NCI-H1105 (cell line): ENCODE data around the gene RNF212.

Experiments used
- DNase-seq: peaks from one replicate; lab custom pipeline; 2025; lab: John Stamatoyannopoulos, UW

Gene RNF212

DNA sequence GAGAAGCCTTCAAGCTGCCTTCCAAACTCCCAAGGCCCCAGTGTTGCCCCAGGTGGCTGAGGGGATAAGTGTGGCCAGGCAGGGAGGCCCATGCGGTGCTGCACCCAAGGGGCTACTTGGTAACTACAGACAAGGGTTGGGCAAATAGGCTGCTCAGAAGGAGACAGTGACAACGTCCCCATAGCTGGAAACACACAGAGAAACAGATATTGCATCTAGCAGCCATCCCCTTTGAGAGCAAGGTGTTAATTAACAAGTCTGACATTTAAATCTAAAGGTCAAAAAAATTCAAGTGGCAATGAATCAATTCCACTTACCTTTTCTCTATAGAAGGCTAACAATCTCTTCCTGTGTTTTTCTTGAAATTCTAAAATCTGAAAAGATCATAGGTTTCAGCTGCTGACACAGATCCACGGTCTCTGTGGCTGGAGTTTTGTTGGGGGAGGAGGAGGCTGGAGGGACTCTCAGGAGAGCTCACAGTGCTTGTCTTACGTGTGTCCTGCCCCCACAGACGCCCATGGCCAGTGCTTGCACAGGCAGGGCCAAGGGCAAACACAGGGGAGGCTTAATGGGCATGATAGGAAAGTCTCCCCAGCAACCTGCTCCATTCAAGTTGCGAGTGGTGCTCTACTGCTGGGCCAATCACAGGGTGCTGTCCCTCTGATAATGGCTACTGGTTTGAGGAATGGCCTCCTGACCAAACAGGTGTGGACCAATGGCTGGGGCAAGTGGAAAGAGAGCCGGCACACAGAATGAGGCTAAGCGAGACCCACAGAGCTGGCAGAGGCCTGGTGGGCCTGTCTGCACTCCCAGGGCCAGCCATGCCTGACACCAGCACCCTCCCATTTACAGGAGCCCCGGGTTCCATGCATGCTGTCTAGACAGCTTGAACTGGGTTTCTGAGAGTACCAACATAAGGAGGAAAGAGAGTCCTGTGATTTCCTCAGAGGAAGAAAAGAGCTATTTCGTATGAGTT is 22.6 kb downstream of the RNF212 start:
- DNase-seq: no peak

GRCh38 chr4:1090036-1090435 is 23.3 kb downstream of the RNF212 start:
- DNase-seq: no peak

DNA sequence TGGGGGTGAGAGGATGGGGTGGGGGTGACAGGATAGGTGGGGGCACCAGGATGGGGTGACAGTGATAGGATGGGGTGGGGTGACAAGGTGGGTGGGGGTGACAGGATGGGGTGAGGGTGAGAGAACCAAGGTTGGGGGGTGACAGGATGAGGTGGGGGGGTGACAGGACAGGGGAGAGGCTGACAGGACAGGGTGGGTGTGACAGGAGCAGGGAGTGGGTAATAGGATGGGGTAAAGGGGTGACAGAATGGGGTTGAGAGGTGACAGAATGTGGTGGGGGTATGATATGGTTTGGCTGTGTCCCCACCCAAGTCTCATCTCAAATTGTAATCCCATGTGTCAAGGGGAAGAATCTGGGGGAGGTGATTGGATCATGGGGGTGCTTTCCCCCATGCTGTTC is 26.0 kb downstream of the RNF212 start:
- DNase-seq: no peak

DNA sequence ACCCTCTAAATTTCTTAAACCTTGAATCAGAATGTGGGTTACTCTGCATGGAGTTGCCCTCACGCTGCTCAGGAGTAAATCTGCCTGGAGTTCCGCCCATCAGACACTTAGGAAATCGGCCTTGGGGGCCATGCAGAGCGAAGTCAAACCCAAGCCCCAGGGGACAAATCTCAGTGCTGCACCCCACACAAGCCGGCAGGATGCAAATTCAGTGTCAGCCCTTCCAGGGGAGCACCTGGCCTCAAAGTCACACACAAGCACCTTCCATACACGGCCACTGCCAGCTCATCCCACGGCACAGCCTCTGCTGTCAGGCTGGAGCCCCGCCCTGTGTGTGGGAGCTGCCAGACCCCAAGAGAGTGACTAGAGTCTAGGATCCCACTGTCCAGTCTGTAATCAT is 27.4 kb downstream of the RNF212 start:
- no peak for DNase-seq

DNA sequence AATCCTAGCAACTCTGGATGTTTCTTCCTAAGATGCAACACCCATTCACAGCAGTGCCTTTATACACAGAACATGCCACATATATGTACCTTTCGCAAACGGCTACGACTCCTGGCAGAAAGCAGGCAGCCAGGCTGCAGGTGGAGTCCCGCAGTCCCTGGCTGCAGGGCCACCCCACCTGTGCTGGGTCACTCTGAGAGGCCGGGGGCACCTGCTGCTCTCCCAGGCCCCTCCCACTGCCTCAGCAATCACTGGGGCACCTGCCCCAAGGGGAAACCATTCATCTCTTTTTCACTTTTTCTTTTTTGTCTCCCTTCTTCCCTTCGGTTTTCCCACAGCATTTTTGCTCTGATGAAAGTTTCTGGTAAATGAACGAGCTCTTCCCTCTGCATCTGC is 28.0 kb downstream of the RNF212 start:
- no peak for DNase-seq

- DNase-seq: no peak
These were observed 28.5 kb downstream of the RNF212 start for GRCh38 chr4:1084796-1085403.

DNA sequence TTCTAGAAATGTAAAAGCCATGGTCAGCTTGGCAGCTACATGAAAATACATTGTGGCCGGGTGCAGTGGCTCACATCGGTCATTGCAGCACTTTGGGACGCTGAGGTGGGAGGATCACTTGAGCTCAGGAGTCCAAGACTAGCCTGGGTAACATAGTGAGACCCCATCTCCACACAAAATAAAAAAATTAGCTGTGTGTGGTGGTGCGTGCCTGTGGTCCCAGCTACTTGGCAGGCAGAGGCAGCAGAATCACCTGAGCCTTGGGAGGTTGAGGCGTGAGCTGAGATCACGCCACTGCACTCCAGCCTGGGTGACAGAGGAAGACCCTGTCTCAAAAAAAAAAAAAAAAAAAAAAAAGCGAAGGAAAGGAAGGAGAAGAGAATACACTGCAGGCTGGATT is 29.0 kb downstream of the RNF212 start:
- no peak for DNase-seq

GRCh38 chr4:1082215-1083182 is 30.9 kb downstream of the RNF212 start:
- DNase-seq: no peak

DNA sequence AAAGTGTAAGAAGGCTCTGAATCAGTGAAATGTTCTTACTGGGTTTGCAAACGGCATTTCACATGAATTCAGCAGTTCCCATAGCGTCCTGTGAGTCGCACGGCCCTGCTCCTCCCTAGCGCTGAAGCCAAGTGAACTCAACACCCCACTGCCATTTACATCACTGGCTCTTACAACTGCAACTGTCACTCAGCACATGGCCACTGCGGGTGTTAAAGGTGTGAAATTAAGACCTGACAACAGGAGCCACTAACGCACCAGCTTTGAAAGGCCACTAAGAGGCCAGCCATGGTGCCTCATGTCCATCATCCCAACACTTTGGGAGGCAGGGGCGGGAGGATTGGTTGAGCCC is 31.7 kb downstream of the RNF212 start:
- no peak for DNase-seq

DNA sequence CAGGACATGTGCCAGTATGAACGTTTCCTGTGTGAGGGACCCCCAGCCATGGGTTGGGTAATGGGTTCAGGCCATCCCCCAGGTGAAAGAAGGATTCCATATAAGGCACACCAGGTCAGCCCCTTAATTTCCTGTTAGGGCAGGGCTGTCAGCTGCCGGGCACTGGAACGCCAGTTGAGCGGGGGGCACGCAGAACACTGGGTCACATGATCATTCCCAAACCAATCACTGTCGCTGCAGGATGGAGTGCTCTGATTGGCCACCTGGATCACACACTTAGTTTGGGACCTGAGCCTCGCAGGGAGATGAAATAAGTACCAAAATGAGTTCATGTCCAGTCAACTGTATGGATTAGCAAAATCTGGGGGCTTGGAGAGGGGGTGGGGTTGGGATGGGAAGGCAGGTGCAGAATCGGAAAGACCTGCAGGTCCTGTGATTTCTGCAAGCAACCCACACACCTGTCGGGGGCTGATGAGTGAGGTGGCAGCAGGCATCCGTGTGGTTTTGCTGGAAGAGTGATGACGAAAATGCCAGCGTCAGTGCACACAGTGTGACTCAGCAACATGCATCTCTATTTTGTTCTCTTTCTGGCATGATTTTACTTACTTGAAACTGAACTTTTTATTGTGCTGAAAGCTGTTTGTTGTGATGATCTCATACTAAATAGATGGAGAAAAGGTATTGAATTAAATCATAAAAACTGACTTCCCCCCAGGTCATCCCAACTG is 32.2 kb downstream of the RNF212 start:
- no peak for DNase-seq

GRCh38 chr4:1080432-1080831 is 32.9 kb downstream of the RNF212 start:
- DNase-seq: no peak

GRCh38 chr4:1079711-1080265 is 33.6 kb downstream of the RNF212 start:
- no peak for DNase-seq

DNA sequence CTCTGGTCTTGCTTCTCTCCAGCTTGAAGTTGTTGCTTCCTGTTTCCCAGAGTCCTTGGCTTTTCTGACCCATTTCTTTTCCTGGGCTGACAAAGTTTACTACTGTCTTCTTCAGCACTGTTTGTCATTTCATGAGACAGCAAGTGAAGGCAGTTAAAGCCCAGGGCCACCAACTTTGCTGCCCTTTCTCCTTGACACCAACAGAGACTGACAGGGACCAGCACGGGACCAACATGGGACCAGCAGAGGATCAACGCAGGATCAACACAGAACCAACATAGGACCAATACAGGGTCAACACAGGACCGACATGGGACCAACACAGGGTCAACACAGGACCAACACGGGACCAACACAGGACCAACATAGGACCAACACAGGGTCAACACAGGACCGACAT is 34.9 kb downstream of the RNF212 start:
- DNase-seq: no peak

DNA sequence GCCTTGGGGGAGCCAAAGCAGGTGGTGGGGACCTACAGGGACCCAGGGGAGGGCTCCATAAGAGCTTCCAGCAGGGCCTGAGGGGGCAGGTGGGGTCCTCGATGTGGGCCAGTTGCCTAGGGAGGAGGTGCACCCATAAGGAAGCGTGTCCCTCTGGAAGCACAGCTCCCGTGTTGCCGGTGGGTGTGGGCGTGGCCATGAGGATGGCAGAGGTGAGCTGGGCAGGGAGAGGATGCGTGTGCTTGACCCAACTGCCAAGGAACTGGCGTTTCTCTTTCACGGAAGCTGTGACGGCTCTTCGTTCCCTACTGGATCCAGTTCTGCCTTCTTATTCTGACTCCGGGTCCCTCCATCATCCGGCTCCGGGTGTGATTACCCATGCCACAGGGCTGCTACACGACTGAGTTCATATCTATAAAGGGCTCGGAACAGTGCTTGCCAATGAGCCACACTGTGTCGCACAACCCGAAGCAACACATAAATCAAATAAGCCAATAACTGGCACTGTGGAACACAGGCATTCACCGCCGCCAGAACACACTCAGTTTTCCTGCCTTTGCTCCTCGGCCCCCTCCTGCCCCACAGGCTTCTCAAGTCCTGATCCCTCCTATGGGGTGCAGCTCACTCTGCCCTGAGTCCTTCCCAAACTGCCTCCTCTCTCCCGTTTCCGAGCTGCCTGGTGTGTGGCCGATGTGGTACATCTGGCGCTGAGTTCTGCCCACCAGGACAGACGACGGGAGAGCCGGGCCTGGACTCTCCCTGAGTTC is 35.5 kb downstream of the RNF212 start:
- no peak for DNase-seq

DNA sequence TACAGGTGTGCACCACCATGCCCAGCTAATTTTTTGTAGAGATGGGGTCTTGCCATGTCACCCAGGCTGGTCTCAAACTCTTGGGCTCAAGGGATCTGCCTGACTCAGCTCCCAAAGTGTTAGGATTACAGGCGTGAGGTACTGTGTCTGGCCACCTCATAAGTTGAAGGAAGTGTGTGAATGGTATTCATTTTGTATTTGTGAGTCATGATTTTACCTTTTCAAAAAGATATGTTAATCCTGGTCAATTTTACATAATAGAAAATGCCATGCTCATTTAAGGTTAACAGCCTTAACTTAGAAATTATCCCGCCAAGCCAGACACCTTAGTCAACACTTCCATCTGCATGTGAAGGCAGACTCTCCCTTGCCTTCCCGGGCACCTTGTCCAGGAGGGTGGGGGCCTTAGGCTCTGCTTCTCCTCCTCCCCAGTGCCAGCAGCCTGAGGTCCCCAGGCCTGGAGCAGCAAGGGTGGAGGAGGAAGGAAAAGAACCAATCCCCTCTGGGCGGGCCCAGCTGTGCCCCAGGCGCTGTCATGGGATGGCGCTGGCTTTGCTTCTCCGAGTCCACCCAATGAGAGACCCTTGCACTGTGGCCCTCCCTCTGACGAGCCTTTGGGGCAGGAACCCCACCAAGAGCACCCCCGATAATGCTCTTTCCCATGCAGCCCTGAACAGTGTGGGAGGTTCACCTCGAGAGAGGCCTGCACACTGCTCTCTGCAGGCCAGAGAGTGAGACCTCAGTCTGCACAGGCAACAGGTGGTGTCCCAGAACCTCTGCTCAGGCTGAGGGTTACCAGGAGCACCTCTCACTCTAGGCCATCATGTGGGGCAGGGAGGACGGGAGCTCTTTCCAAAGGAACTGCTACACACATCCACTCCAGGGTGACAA is 37.3 kb downstream of the RNF212 start:
- DNase-seq: no peak

- no peak for DNase-seq
These were observed 38.1 kb downstream of the RNF212 start for GRCh38 chr4:1075225-1075624.

DNA sequence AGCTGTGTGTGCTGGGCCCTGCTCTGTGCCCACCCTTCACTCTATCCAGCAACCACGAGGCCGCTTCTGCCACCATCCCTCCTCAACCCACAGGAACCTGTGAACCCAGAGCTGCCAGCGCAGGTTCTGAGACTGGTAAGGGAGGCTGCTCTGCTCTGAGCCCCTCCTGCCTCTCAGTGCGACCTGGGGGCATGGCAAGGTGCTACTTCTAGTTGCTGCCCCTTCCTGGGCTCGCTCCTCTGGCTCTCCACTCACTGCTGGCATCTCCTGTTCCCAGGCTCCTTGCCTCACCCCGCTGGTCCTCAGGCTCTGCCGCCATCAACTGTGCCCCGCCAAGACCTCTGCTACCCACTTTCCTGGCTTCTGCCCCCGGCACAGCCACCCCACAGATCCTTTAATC is 39.3 kb downstream of the RNF212 start:
- DNase-seq: no peak

GRCh38 chr4:1072830-1073446 is 40.4 kb downstream of the RNF212 start:
- DNase-seq: no peak

DNA sequence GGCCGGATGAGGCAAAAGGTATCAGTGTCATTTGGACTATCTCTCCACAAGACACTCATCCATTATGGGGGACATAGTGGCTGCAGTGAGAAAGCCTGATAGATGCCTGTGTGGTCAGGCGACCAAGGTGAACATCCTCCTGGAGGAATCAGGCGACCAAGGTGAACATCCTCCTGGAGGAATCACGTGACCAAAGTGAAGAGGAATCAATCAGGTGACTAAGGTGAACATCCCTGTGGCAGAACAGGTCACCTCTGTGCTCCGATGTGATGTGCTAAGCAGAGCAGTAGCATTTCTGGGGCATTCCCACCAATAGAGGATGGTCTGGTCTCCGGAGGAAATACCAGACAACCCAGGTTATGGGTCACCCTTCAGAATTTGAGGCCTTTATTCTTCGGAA is 44.0 kb downstream of the RNF212 start:
- DNase-seq: no peak
